OCI-LY1 (cell line): Measurements from ENCODE around the gene KCNJ1.

Experiments
- CTCF ChIP-seq: fragments of 200-600 bp; sonication (generic), shearing (Covaris generic); IDR thresholded peaks from 2 replicates; pipeline ENCODE4 v1.5.1; 2017; ENCODE audit warnings: mild to moderate bottlenecking, antibody characterized with exemption, low read length, moderate library complexity, mixed read lengths
- EZH2 ChIP-seq: fragments of 200-600 bp; sonication (generic), shearing (Covaris generic); IDR thresholded peaks from 2 replicates; pipeline ENCODE4 v1.8.0; 2017; ENCODE audit warnings: borderline replicate concordance, mixed run types, mild to moderate bottlenecking, antibody characterized with exemption, low read length, moderate library complexity, mixed read lengths

GRCh38 chr11:128868841-128869671, 2.0 kb upstream of the KCNJ1 start:
- no peak for TF ChIP-seq CTCF
- no peak for TF ChIP-seq EZH2
